ENCODE results near the gene NPEPPS.
"Not testable (repeated sequence)": the region's sequence is repeated elsewhere in the genome, so short reads cannot be mapped to it uniquely, and the experiment has no call there.

The NPEPPS gene, protein sequence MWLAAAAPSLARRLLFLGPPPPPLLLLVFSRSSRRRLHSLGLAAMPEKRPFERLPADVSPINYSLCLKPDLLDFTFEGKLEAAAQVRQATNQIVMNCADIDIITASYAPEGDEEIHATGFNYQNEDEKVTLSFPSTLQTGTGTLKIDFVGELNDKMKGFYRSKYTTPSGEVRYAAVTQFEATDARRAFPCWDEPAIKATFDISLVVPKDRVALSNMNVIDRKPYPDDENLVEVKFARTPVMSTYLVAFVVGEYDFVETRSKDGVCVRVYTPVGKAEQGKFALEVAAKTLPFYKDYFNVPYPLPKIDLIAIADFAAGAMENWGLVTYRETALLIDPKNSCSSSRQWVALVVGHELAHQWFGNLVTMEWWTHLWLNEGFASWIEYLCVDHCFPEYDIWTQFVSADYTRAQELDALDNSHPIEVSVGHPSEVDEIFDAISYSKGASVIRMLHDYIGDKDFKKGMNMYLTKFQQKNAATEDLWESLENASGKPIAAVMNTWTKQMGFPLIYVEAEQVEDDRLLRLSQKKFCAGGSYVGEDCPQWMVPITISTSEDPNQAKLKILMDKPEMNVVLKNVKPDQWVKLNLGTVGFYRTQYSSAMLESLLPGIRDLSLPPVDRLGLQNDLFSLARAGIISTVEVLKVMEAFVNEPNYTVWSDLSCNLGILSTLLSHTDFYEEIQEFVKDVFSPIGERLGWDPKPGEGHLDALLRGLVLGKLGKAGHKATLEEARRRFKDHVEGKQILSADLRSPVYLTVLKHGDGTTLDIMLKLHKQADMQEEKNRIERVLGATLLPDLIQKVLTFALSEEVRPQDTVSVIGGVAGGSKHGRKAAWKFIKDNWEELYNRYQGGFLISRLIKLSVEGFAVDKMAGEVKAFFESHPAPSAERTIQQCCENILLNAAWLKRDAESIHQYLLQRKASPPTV

DNA sequence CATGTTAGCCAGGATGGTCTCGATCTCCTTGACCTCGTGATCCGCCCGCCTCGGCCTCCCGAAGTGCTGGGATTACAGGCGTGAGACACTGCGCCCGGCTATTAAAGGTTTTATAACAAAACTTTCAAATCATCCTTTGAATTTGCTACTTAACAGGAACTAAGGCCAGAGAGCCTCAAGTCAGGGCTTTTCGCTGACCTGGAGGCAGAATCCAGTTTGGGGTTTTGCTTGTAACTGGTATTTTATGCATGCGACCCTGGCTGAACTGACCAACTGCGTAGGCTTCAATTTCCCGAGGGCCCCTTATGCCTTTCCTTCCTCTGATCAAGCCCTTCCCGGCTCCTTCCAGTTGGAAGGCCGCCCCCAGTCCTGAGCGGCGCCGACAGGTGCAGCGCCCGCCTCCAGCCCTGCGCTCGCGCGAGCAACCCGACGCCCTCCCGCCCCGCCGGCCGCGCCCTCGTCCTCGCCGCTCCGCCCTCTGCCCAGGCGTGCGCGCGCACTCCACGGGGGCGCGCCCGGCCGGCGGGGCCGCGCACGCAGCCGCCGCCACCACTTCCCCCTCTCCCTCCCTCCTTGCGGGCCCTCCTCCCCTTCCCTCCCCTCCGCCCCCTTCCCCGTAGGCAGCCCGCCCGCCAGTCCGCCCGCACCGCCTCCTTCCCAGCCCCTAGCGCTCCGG lies at the start of gene NPEPPS:
Gene NPEPPS, plus strand, starts transcription at position 552 of the 676 bp plus-strand sequence. CDS start 193 bp downstream, outside the sequence.
- Histone ChIP-seq H3K27ac (peak within 1 kb of the TSS; percentile 57), H3K4me2 (peak within 1 kb of the TSS; percentile 99; the same call in 1 of the 2 replicates), H3K4me1 (ENCODE audit: low read depth, poor library complexity, severe bottlenecking) (peaks cover 14% of the 10 kb centered on the region), H3K9ac (peak within 1 kb of the TSS; percentile 53; the same call in 1 of the 2 replicates), H2AFZ (ENCODE audit: low read depth) (peak within 1 kb of the TSS; percentile 69), H3K79me2 (ENCODE audit: insufficient read depth, low read depth) (peaks cover 27% of the 10 kb centered on the region)
- H3K4me3 ChIP-seq (IDR thresholded peaks at IDR 0.05; ENCODE audit: insufficient read depth, low read depth, low read length); H4K20me1 ChIP-seq (ENCODE audit: insufficient read depth); H3K27me3 ChIP-seq (ENCODE audit: insufficient read depth, low read depth); H3K36me3 ChIP-seq (ENCODE audit: insufficient read depth): not testable (repeated sequence)

GRCh38 chr17:47491841-47492212 lies 39.1 kb upstream of the NPEPPS start:
- not testable (repeated sequence) for H3K27me3 ChIP-seq (ENCODE audit: insufficient read depth, low read depth); H3K9ac ChIP-seq; H4K20me1 ChIP-seq (ENCODE audit: insufficient read depth); H3K79me2 ChIP-seq (ENCODE audit: insufficient read depth, low read depth); H3K36me3 ChIP-seq (ENCODE audit: insufficient read depth); H3K4me3 ChIP-seq (IDR thresholded peaks at IDR 0.05; ENCODE audit: insufficient read depth, low read depth, low read length); H3K4me2 ChIP-seq; H3K4me1 ChIP-seq (ENCODE audit: low read depth, poor library complexity, severe bottlenecking); H3K27ac ChIP-seq; H2AFZ ChIP-seq (ENCODE audit: low read depth)

- not testable (repeated sequence) for H3K9ac ChIP-seq; H3K36me3 ChIP-seq (ENCODE audit: insufficient read depth); H3K27ac ChIP-seq; H3K4me3 ChIP-seq (IDR thresholded peaks at IDR 0.05; ENCODE audit: insufficient read depth, low read depth, low read length); H4K20me1 ChIP-seq (ENCODE audit: insufficient read depth); H2AFZ ChIP-seq (ENCODE audit: low read depth); H3K27me3 ChIP-seq (ENCODE audit: insufficient read depth, low read depth); H3K79me2 ChIP-seq (ENCODE audit: insufficient read depth, low read depth); H3K4me2 ChIP-seq
- H3K4me1 ChIP-seq (ENCODE audit: low read depth, poor library complexity, severe bottlenecking) = peaks cover 30% of the 10 kb centered on the region
These were observed 31.8 kb upstream of the NPEPPS start for GRCh38 chr17:47499074-47499473.

GRCh38 chr17:47499494-47499893 lies 31.4 kb upstream of the NPEPPS start:
- H3K4me3 ChIP-seq (IDR thresholded peaks at IDR 0.05; ENCODE audit: insufficient read depth, low read depth, low read length); H3K27ac ChIP-seq; H4K20me1 ChIP-seq (ENCODE audit: insufficient read depth); H3K27me3 ChIP-seq (ENCODE audit: insufficient read depth, low read depth); H3K79me2 ChIP-seq (ENCODE audit: insufficient read depth, low read depth); H3K9ac ChIP-seq; H2AFZ ChIP-seq (ENCODE audit: low read depth); H3K4me2 ChIP-seq; H3K36me3 ChIP-seq (ENCODE audit: insufficient read depth): not testable (repeated sequence)
- H3K4me1 ChIP-seq (ENCODE audit: low read depth, poor library complexity, severe bottlenecking) = peaks cover 30% of the 10 kb centered on the region

DNA sequence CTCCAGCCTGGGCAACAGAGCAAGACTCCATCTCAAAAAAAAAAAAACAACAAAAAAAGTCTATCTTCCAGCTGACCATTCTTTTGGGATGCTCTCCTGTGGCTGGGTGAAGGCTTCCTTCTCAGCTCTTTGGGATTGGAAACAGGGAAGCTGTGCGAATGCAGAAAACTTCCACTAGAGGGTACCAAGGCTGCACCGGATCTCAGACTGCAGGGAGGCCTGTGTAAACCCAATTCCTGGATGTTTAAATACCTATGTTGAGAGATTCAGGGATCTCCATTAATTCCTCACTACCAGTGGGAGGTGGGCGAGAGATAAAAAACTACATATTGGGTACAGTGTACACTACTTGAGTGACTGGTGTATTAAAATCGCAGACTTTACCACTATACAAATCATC lies 30.3 kb upstream of the NPEPPS start:
- not testable (repeated sequence) for H3K27ac ChIP-seq; H3K4me3 ChIP-seq (IDR thresholded peaks at IDR 0.05; ENCODE audit: insufficient read depth, low read depth, low read length); H3K27me3 ChIP-seq (ENCODE audit: insufficient read depth, low read depth); H4K20me1 ChIP-seq (ENCODE audit: insufficient read depth); H2AFZ ChIP-seq (ENCODE audit: low read depth); H3K9ac ChIP-seq; H3K79me2 ChIP-seq (ENCODE audit: insufficient read depth, low read depth); H3K36me3 ChIP-seq (ENCODE audit: insufficient read depth); H3K4me2 ChIP-seq
- H3K4me1 ChIP-seq (ENCODE audit: low read depth, poor library complexity, severe bottlenecking) = peaks cover 30% of the 10 kb centered on the region

- not testable (repeated sequence) for H3K36me3 ChIP-seq (ENCODE audit: insufficient read depth); H3K27me3 ChIP-seq (ENCODE audit: insufficient read depth, low read depth); H4K20me1 ChIP-seq (ENCODE audit: insufficient read depth); H3K4me3 ChIP-seq (IDR thresholded peaks at IDR 0.05; ENCODE audit: insufficient read depth, low read depth, low read length); H3K79me2 ChIP-seq (ENCODE audit: insufficient read depth, low read depth)
- Histone ChIP-seq H3K4me1 (ENCODE audit: low read depth, poor library complexity, severe bottlenecking) (peaks cover 30% of the 10 kb centered on the region), H3K27ac (peak overlapping the region; percentile 70), H3K4me2 (peak overlapping the region; percentile 87), H3K9ac (peak overlapping the region; percentile 45; the same call in 1 of the 2 replicates), H2AFZ (ENCODE audit: low read depth) (peak overlapping the region; percentile 60; the same call in 1 of the 2 replicates)
These were observed 28.7 kb upstream of the NPEPPS start for GRCh38 chr17:47502122-47502731.

DNA sequence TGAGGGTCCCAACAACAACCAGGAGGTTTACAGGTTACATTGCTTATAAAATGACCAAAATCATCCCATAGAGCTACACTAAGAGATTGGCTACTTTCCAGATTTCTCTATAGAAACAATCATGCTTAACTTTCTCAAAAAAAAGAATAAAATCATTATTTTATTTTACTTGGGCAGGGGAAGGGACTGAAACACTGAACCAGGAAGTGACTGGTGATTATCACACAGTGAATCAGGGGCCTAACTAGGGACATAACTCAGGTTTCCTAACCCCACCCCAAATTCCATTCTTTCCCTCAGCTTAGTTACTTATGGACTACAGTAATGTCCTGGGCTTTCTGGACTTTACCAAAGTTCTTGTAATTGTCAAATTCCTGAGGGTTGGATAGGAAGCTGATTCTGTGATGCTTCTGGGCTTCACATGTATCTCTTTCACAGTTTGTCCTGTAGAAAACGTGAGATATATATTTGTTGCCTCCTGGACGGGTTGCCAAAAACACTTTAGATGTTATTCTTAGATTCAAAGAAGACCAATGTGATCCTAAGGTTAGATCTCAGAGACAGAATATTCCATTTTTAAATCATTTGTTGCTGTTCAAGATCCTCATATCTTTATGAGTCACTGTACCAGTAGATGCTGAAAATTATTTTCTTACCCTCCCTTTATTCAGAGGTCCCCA lies 28.0 kb upstream of the NPEPPS start:
- H3K27ac ChIP-seq = peak overlapping the region; percentile 70
- not testable (repeated sequence) for H4K20me1 ChIP-seq (ENCODE audit: insufficient read depth); H3K27me3 ChIP-seq (ENCODE audit: insufficient read depth, low read depth); H3K36me3 ChIP-seq (ENCODE audit: insufficient read depth); H3K4me3 ChIP-seq (IDR thresholded peaks at IDR 0.05; ENCODE audit: insufficient read depth, low read depth, low read length); H3K79me2 ChIP-seq (ENCODE audit: insufficient read depth, low read depth)
- peak overlapping the region; percentile 14 for H2AFZ ChIP-seq (ENCODE audit: low read depth)
- H3K9ac ChIP-seq = peak overlapping the region; percentile 45; the same call in 1 of the 2 replicates
- H3K4me2 ChIP-seq = peak overlapping the region; percentile 72; the same call in 1 of the 2 replicates
- peaks cover 30% of the 10 kb centered on the region for H3K4me1 ChIP-seq (ENCODE audit: low read depth, poor library complexity, severe bottlenecking)

DNA sequence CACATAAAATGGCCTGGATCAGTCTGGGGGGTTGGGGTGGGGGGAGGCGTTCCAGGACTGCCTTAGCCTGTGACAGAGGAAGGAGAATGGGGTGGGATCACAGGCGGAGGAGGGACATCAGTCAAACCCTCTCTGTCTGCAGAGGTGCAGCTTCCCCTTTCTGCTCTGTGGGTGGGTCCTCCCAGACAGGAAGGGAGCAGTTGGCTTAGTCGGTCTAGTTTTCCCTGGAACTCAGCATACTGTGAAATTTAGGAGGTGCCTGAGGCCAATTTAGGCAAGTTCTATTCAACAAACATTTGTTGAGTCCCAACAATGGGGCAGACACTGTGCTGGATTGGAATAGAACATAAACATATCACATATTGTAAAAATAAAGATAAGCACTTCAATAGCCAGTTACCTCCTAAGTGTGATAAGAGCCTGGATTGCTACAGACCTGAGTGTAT lies 19.2 kb upstream of the NPEPPS start:
- not testable (repeated sequence) for H3K79me2 ChIP-seq (ENCODE audit: insufficient read depth, low read depth); H3K27me3 ChIP-seq (ENCODE audit: insufficient read depth, low read depth); H3K4me2 ChIP-seq; H4K20me1 ChIP-seq (ENCODE audit: insufficient read depth); H2AFZ ChIP-seq (ENCODE audit: low read depth); H3K9ac ChIP-seq; H3K4me1 ChIP-seq (ENCODE audit: low read depth, poor library complexity, severe bottlenecking); H3K27ac ChIP-seq; H3K36me3 ChIP-seq (ENCODE audit: insufficient read depth); H3K4me3 ChIP-seq (IDR thresholded peaks at IDR 0.05; ENCODE audit: insufficient read depth, low read depth, low read length)

DNA sequence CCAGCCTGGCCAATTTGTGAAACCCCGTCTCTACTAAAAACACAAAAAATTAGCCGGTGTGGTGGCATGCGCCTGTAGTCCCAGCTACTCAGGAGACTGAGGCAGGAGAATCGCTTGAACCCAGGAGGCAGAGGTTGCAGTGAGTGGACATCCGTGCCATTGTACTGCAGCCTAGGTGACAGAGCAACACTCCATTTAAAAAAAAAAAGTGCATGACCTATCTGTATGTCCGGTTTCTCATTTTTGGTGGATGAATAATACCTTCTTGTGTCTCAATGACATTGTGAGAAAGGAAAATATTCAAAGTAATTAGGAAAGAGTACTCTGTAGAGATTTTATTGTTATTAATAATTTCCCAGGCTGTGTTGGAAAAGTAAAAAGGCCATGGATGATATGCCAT lies 17.6 kb upstream of the NPEPPS start:
- H3K4me2 ChIP-seq; H3K27me3 ChIP-seq (ENCODE audit: insufficient read depth, low read depth); H3K27ac ChIP-seq; H4K20me1 ChIP-seq (ENCODE audit: insufficient read depth); H3K4me3 ChIP-seq (IDR thresholded peaks at IDR 0.05; ENCODE audit: insufficient read depth, low read depth, low read length); H3K36me3 ChIP-seq (ENCODE audit: insufficient read depth); H2AFZ ChIP-seq (ENCODE audit: low read depth); H3K79me2 ChIP-seq (ENCODE audit: insufficient read depth, low read depth); H3K4me1 ChIP-seq (ENCODE audit: low read depth, poor library complexity, severe bottlenecking); H3K9ac ChIP-seq: not testable (repeated sequence)

All from KMS-11 (cell line).